Activated CD4-positive, alpha-beta T cell treated with anti-CD3 and anti-CD28 coated beads, Interleukin-2, amount 10 ng/mL, durations not matched to agents 7 days and 5 days (primary cell): ENCODE data around the gene ADAM33. TPM values are rescaled to one million over a fixed set of nuclear protein-coding genes. Genes with fewer than 3 reads are reported as not detected.

ENCODE experiments used
- total RNA-seq, 2 experiments: library from RNA; stranded (reverse); gene quantifications; one replicate each; pipeline ENCODE4 v1.2.3, GENCODE V29; 2021

Gene ADAM33
- total RNA-seq, 2 experiments from 2014 or later, result not detected

Other genes with a start within 250 kb of the ADAM33 start
- gene ATRN, start 211.0 kb downstream of the ADAM33 start, total RNA-seq, result 1 to 10 TPM; 7.8 TPM
- gene GFRA4, start 18.6 kb downstream of the ADAM33 start, total RNA-seq, result not detected
- not detected for gene SIGLEC1, start 30.6 kb upstream of the ADAM33 start, total RNA-seq
- not detected for gene HSPA12B, start 50.7 kb upstream of the ADAM33 start, total RNA-seq
- 10 to 100 TPM; 27.8 to 27.9 TPM for gene ADISSP, start 85.7 kb upstream of the ADAM33 start, total RNA-seq
- under 1 TPM; 0.17 to 0.21 TPM for gene SPEF1, start 99.4 kb upstream of the ADAM33 start, total RNA-seq
- 10 to 100 TPM; 77.8 to 85.6 TPM for gene CENPB, start 104.7 kb upstream of the ADAM33 start, total RNA-seq
- gene CDC25B, start 114.3 kb upstream of the ADAM33 start, total RNA-seq, result 100 to 1,000 TPM; 403 to 429 TPM
- 10 to 100 TPM; 16.6 to 18.2 TPM for gene AP5S1, start 138.5 kb upstream of the ADAM33 start, total RNA-seq
- 10 to 100 TPM; 34.8 to 36.4 TPM for gene MAVS, start 164.8 kb upstream of the ADAM33 start, total RNA-seq
- gene PANK2, start 207.4 kb upstream of the ADAM33 start, total RNA-seq, result 10 to 100 TPM; 59.7 to 64.5 TPM